Measurements from ENCODE around the gene PLCB3.

The PLCB3 gene

DNA sequence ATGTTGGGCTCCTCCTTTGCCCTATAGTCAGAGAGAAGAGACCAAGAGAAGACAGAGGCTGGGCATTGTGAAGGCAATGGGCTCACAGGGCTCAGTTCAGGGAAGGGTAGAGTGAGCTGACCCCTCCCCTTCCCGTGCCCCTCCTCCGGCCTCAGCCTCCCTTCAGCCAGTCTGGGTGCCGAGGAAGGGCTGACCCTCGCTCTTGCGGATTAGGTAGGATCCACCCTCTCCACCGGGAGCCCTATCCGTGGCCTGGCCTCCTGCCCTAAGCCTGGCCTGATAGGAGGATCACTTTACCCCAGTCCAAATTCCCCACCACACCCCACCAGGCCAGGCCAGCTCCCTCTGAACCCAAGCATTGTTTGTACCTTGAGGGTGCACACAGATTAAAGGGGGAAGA is 2.8 kb upstream of the PLCB3 start:
- ATAC-seq (ENCODE audit: low read depth) (no peak), DNase-seq (ENCODE audit: low spot score) (no peak)
- Histone ChIP-seq H3K27ac (ENCODE audit: poor library complexity, severe bottlenecking) (peak overlapping the region; percentile 98), H3K4me1 (ENCODE audit: insufficient read depth, poor library complexity, severe bottlenecking) (peaks cover 8% of the 10 kb centered on the region), H3K27me3 (ENCODE audit: insufficient read depth, poor library complexity, severe bottlenecking) (no peaks in the 10 kb centered on the region), H3K9me3 (ENCODE audit: severe bottlenecking) (no peaks in the 10 kb centered on the region), H3K4me3 (ENCODE audit: severe bottlenecking) (no peak overlapping the region), H3K36me3 (ENCODE audit: low read depth) (peaks cover 22% of the 10 kb centered on the region)
- TF ChIP-seq, protein P1, sequence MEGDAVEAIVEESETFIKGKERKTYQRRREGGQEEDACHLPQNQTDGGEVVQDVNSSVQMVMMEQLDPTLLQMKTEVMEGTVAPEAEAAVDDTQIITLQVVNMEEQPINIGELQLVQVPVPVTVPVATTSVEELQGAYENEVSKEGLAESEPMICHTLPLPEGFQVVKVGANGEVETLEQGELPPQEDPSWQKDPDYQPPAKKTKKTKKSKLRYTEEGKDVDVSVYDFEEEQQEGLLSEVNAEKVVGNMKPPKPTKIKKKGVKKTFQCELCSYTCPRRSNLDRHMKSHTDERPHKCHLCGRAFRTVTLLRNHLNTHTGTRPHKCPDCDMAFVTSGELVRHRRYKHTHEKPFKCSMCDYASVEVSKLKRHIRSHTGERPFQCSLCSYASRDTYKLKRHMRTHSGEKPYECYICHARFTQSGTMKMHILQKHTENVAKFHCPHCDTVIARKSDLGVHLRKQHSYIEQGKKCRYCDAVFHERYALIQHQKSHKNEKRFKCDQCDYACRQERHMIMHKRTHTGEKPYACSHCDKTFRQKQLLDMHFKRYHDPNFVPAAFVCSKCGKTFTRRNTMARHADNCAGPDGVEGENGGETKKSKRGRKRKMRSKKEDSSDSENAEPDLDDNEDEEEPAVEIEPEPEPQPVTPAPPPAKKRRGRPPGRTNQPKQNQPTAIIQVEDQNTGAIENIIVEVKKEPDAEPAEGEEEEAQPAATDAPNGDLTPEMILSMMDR (IDR thresholded peaks at IDR 0.05; ENCODE audit: poor library complexity, severe bottlenecking) = no peak

- peaks cover 8% of the 10 kb centered on the region for H3K4me1 ChIP-seq (ENCODE audit: insufficient read depth, poor library complexity, severe bottlenecking)
- H3K36me3 ChIP-seq (ENCODE audit: low read depth) = peaks cover 19% of the 10 kb centered on the region
- no peaks in the 10 kb centered on the region for H3K9me3 ChIP-seq (ENCODE audit: severe bottlenecking)
- DNase-seq (ENCODE audit: low spot score) (no peak), ATAC-seq (ENCODE audit: low read depth) (no peak)
- no peaks in the 10 kb centered on the region for H3K27me3 ChIP-seq (ENCODE audit: insufficient read depth, poor library complexity, severe bottlenecking)
- no peak overlapping the region for H3K4me3 ChIP-seq (ENCODE audit: severe bottlenecking)
- no peak overlapping the region for H3K27ac ChIP-seq (ENCODE audit: poor library complexity, severe bottlenecking)
- TF ChIP-seq, protein P1 (IDR thresholded peaks at IDR 0.05; ENCODE audit: poor library complexity, severe bottlenecking) = no peak
These were observed 2.3 kb upstream of the PLCB3 start for GRCh38 chr11:64249038-64249437.

DNA sequence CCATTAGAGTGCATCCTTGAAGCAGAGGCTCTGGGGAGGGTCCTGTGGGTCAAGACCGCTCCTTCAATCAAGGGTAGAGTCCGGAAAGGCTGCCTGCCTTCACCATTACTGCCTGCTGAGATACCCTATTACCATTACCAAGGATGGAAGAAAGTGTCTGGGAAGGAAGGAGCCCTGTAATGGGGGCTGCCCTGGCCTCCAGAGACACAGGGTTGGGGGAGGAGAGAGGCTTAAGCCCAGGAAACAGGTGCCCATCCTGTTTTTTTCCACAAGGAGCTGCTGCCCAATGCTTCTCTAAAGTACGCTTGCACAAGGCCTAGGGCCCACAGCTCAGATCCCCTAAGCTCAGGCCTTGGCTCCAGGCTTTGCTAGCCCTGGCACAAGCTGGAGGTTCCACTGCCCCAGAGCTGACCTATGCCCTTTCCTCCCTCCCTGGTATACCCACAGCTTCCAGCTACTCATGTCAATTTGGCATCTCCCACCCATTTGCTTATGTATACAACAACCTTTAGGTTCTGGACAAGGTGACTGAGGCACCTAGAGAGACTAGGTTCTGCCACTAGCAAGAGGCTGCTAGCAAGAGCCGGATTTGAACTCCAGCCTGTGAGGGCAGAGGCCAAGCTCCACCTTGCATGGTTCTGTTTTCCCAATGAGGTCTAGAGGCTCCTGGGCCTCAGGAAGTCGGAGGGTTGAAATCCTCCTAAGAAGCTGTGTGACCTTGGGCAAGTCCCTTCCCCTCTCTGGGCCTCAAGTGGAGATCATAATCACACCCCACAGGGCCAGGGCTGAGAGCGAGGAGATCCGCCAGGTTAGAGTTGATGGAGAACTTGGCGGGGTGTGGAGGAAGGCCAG is 1.5 kb upstream of the PLCB3 start:
- ATAC-seq (ENCODE audit: low read depth) = no peak
- Histone ChIP-seq H3K9me3 (ENCODE audit: severe bottlenecking) (no peaks in the 10 kb centered on the region), H3K27me3 (ENCODE audit: insufficient read depth, poor library complexity, severe bottlenecking) (no peaks in the 10 kb centered on the region), H3K36me3 (ENCODE audit: low read depth) (peaks cover 20% of the 10 kb centered on the region), H3K4me3 (ENCODE audit: severe bottlenecking) (no peak overlapping the region), H3K27ac (ENCODE audit: poor library complexity, severe bottlenecking) (no peak overlapping the region), H3K4me1 (ENCODE audit: insufficient read depth, poor library complexity, severe bottlenecking) (peaks cover 8% of the 10 kb centered on the region)
- TF ChIP-seq, protein P1 (IDR thresholded peaks at IDR 0.05; ENCODE audit: poor library complexity, severe bottlenecking) = no peak
- no peak for DNase-seq (ENCODE audit: low spot score)

DNA sequence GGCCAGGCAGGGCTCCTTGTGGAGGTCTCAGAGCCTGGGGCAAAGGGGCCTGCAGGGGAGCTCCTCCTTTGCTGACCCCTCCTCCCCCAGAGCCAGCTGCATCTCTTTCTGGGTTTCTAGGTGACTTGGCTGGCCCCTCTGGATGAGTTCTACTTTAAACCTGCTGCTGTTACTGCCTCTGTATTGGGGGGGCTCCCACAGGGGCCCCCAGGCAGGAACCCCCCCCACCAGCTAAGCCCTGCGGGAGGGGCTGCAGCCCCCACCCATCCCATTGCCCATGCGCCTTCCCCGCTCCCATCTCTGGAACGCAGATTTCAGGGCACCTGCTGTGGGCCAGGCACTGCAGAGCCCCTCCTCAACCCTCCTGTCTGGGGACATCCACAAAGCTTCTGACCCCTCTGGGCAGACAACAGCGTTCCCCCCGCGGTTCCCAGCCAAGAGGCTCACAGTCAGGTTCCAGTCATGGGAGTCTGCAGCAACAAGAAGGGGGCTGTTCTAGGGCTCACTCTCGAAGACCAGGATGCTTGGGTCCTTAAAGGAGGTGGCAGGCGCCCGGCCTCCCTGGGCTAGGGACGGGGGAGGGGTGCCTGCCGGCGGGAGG is 815 bp upstream of the PLCB3 start:
- Histone ChIP-seq H3K36me3 (ENCODE audit: low read depth) (peaks cover 20% of the 10 kb centered on the region), H3K4me3 (ENCODE audit: severe bottlenecking) (peak overlapping the region; percentile 89), H3K27ac (ENCODE audit: poor library complexity, severe bottlenecking) (peak overlapping the region; percentile 75), H3K27me3 (ENCODE audit: insufficient read depth, poor library complexity, severe bottlenecking) (no peaks in the 10 kb centered on the region), H3K9me3 (ENCODE audit: severe bottlenecking) (no peaks in the 10 kb centered on the region), H3K4me1 (ENCODE audit: insufficient read depth, poor library complexity, severe bottlenecking) (peaks cover 8% of the 10 kb centered on the region)
- TF ChIP-seq, protein P1 (IDR thresholded peaks at IDR 0.05; ENCODE audit: poor library complexity, severe bottlenecking) = no peak
- DNase-seq (ENCODE audit: low spot score) = no peak
- ATAC-seq (ENCODE audit: low read depth) = no peak

- H3K27ac ChIP-seq (ENCODE audit: poor library complexity, severe bottlenecking) = peak overlapping the region; percentile 75
- peak overlapping the region; percentile 89 for H3K4me3 ChIP-seq (ENCODE audit: severe bottlenecking)
- peaks cover 8% of the 10 kb centered on the region for H3K4me1 ChIP-seq (ENCODE audit: insufficient read depth, poor library complexity, severe bottlenecking)
- TF ChIP-seq, protein P1 (IDR thresholded peaks at IDR 0.05; ENCODE audit: poor library complexity, severe bottlenecking) = no peak
- ATAC-seq (ENCODE audit: low read depth) (no peak), DNase-seq (ENCODE audit: low spot score) (no peak)
- H3K9me3 ChIP-seq (ENCODE audit: severe bottlenecking) = no peaks in the 10 kb centered on the region
- peaks cover 32% of the 10 kb centered on the region for H3K36me3 ChIP-seq (ENCODE audit: low read depth)
- H3K27me3 ChIP-seq (ENCODE audit: insufficient read depth, poor library complexity, severe bottlenecking) = no peaks in the 10 kb centered on the region
These were observed 348 bp downstream of the PLCB3 start for GRCh38 chr11:64251753-64252002.
